GM18907 (cell line): ENCODE results near the gene LDLRAD3.
"Not testable (repeated sequence)": the region's sequence is repeated elsewhere in the genome, so short reads cannot be mapped to it uniquely, and the experiment has no call there.

Experiments used
- ATAC-seq: cut with Tn5 transposase; IDR thresholded peaks from one replicate; pipeline ENCODE4 v1.9.1; 2021; ENCODE audit warnings: mild to moderate bottlenecking, moderate library complexity; ENCODE audit not compliant: unreplicated experiment

The LDLRAD3 gene

GRCh38 chr11:35990816-35991215, 47.0 kb downstream of the LDLRAD3 start:
- ATAC-seq: no peak

DNA sequence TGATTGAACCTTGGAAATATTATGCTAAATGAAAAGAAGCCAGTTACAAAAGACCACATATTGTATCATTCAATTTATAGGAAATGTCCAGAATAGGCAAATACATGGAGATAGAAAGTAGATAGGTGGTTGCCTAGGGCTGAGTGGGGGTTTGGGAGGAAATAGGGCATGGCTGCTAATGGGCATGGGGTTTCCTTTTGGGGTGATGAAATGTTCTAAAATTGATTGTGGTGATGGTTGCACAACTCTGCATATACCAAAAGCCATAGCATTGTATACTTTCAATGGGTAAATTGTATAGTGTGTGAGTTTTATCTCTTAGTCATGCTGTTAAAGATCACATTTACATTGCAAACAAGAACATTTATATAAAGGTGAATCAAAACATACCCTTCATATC, 48.7 kb downstream of the LDLRAD3 start:
- no peak for ATAC-seq

DNA sequence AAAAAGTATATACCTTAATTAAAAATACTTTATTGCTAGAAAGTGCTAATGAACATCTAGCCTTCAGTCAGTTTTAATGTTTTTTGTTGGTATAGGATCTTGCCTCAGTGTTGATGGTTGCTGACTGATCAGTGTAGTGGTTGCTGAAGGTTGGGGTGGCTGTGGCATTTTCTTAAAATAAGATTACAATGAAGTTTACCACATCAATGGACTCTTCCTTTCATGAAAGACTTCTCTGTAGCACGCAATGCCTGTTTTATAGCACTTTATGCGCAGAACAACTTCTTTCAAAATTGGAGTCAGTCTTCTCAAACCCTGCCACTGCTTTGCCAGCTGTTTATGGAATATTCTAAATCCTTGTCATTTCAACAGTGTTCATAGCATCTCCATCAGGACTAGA, 50.6 kb downstream of the LDLRAD3 start:
- no peak for ATAC-seq

DNA sequence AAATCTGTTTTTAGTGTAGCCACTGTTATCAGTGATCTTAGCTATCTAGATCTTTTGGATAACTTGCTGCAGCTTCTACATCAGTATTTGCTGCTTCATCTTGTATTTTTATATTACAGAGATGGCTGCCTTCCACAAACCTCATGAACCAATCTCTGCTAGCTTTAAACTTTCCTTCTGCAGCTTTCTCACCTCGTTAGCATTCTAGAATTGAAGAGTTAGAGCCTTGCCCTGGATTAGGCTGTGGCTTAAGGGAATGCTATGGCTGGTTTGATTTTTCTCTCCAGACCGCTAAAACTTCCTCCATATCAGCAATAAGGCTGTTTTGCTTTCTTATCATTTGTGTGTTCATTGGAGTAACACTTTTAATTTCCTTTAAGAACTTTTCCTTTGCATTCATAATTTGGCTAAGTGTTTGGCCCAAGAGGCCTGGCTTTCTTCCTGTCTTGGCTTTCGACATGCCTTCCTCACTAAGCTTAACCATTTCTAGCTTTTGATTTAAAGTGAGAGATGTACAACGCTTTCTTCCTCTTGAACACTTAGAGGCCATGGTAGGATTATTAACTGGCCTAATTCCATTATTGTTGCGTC, 51.9 kb downstream of the LDLRAD3 start:
- no peak for ATAC-seq

DNA sequence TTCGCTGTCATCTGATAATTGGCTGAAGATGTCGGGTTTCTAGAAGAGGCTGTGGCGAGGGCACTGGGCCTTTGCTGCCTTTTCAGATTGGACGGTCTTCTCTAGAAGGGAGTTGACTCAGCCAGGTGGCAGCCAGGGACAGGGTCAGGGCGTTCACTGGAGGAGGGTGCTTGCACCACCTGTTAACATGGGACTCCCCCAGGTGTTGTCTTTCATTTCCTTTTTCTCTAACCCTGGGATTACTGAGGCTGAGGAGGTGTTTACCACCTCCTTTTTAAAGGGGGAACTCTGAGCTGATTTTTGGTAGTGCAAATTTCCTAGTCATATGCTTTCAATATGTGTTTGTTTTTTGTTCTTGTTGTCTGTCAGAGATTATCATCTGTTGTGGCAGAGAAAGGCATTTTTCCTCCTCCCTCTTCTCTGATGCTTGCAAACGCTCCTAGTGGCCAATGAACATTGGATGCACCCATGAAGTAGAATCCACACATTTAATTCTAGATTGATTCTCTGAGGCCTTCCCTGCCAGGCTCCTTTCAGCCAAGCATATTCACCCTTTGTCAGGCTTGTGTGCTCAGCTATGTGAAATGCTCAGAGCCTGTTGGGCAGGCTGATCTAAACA, 54.1 kb downstream of the LDLRAD3 start:
- no peak for ATAC-seq

- no peak for ATAC-seq
Measured at GRCh38 chr11:35998634-35999033, 54.8 kb downstream of the LDLRAD3 start.

- no peak for ATAC-seq
Measured at GRCh38 chr11:36000616-36001190, 56.8 kb downstream of the LDLRAD3 start.

DNA sequence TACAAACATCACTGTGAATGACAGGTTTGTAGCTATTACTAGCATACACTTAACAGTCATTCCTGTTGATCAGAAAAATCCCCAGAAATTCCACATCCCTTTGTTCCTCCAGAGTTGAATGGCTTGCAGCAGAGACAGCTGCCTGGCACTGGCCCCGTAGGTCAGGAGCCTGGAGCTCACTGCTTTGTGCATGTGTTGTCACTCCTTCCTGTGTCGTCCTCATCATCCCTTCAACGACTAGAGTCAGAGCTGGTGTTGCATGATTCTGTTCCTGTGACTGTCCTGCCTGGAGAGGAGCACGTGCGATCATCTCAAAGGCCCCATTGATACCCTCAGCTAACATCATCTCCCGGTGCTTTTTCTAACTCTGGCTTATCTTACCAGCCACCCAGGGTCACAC, 58.3 kb downstream of the LDLRAD3 start:
- ATAC-seq: no peak

- no peak for ATAC-seq
Measured at GRCh38 chr11:36002796-36003195, 58.9 kb downstream of the LDLRAD3 start.

GRCh38 chr11:36006556-36006955, 62.7 kb downstream of the LDLRAD3 start:
- no peak for ATAC-seq

GRCh38 chr11:36007127-36007655, 63.3 kb downstream of the LDLRAD3 start:
- no peak for ATAC-seq

DNA sequence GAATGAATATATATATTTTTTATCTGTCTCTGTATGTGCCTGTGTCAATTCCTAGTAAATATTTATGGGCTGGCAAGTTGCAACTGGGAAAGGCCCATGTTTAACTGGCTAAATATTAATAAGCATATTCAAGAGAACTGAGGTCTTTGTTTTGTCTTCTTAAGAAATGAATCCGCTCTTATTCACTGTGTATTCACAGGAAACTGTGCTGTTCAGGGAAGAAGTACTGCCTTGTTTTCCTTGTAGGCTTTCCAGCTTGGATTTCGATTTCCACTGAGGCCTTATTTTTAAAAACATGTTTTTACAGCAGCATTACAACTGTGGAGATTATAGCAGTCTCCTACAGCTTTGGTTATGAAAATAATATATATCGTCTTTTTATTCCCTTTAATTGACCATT, 64.7 kb downstream of the LDLRAD3 start:
- ATAC-seq: no peak

- ATAC-seq: no peak
Measured at GRCh38 chr11:36009473-36009872, 65.6 kb downstream of the LDLRAD3 start.

- ATAC-seq: no peak
Measured at GRCh38 chr11:36010010-36010740, 66.3 kb downstream of the LDLRAD3 start.

DNA sequence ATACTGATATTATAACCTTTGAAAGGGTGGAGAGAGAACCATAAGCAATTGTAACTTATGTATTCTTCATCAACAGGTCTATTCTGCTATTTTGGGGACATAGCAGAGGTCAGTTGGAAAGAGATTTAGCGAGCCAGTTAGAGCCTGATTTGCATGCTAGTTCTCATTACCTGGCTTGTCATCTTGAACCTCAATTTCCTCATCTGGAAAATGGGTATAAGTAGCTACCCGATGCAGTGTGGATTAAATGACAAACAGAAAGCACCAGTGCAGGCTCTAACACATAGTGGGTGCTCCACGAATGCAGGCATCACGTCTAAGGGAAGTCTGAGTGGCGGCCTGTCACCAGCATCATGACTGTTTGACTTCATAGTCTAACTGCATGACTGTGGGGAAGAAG, 67.7 kb downstream of the LDLRAD3 start:
- ATAC-seq: no peak

DNA sequence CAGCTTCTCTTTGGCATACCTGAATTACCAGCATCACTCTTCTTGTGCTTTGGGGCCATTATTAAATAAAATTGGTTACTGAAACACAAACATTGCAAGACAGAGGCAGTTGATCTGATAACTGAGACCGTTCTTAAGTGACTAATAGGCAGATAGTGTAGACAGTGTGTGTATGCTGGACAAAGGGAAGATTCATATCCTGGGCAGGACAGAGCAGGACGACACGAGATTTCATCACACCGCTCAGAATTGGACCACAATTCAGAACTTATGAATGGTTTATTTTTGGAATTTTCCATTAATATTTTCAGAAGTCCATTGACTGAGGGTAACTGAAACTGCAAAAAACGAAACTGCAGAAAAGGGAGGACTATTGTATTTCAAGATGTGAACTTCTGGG, 68.6 kb downstream of the LDLRAD3 start:
- no peak for ATAC-seq

DNA sequence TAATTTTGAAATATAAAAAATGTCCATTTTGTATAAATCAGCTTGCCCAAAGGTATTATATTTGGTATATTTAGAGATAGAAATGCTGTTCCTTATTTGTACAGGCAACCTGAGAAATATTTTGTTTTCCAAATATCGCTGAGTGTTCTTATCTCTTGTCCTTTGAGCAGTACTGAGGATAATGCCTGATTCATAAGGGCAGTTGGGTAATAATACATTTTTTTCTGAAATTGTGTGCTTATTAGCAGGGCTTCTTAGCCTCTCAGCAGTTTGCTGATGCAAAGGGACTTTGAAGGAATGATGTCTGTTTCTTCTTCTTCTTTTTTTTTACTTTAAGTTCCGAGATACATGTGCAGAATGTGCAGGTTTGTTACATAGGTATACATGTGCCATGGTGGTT, 69.1 kb downstream of the LDLRAD3 start:
- ATAC-seq: no peak

- ATAC-seq: not testable (repeated sequence)
Measured at GRCh38 chr11:36013446-36013845, 69.6 kb downstream of the LDLRAD3 start.

- ATAC-seq: no peak
Measured at GRCh38 chr11:36013950-36014897, 70.4 kb downstream of the LDLRAD3 start.

- ATAC-seq: no peak
Measured at GRCh38 chr11:36014898-36015665, 71.2 kb downstream of the LDLRAD3 start.
